NB4 (cell line): ENCODE results near the gene ENTPD2.

ENCODE experiments used
- CTCF ChIP-seq: IDR thresholded peaks from one replicate; pipeline ENCODE4 v1.5.1; 2012; ENCODE audit warnings: low read depth, low read length
- MAX ChIP-seq: IDR thresholded peaks from 2 replicates; pipeline ENCODE4 v1.6.1; 2011; ENCODE audit warnings: low read depth, low read length
- POLR2A ChIP-seq: IDR thresholded peaks from 2 replicates; pipeline ENCODE4 v1.6.1; 2011; ENCODE audit warnings: mild to moderate bottlenecking; ENCODE audit not compliant: insufficient read length; ENCODE audit errors: extremely low read depth

DNA sequence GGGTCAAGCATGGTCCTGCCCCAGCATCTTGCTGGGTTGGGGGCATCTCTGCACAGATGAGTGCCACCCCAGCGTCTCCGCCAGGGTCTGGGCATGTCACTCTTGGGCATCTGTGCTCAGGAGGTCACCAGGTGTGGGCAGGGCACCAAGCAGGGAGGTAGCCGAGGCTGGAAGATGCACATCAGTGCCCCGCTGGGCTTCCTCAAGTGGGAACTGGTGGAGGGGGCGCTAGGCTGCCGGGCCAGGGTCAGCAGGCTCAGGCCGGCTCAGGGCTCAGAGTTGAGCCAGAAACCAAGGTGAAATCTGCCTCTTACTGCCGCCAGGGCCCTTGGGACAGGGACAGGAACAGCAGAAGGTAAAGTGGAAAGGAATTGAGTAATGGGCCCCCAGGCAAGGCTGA lies 17.9 kb downstream of the ENTPD2 start:
- no peak for TF ChIP-seq CTCF
- no peak for TF ChIP-seq MAX
- TF ChIP-seq POLR2A, result no peak
